Fibroblast of villous mesenchyme (primary cell): ENCODE data around the gene DKK3. TPM values are rescaled to one million over a fixed set of nuclear protein-coding genes. Genes with fewer than 3 reads are reported as not detected.

Experiments used
- DNase-seq: peaks from one replicate; pipeline ENCODE4 v3.0.0-alpha.2; 2010; ENCODE audit warnings: low read depth
- H3K4me3 ChIP-seq: 2 replicates; pipeline ENCODE4 v1.5.1; 2011; ENCODE audit warnings: low read depth, mild to moderate bottlenecking, low read length
- total RNA-seq: library from RNA; depleted of rRNA; stranded (reverse); fragments of >200 nt; gene quantifications from 2 replicates; pipeline ENCODE4 v1.2.3, GENCODE V29; 2012
- TF ChIP-seq, protein P1 (sequence below): IDR thresholded peaks from 2 replicates; pipeline ENCODE4 v1.5.1; 2012; ENCODE audit warnings: low read depth, mild to moderate bottlenecking, low read length; ENCODE audit not compliant: insufficient read depth

The DKK3 gene
- total RNA-seq, 1 donor, result 338 TPM

DNA sequence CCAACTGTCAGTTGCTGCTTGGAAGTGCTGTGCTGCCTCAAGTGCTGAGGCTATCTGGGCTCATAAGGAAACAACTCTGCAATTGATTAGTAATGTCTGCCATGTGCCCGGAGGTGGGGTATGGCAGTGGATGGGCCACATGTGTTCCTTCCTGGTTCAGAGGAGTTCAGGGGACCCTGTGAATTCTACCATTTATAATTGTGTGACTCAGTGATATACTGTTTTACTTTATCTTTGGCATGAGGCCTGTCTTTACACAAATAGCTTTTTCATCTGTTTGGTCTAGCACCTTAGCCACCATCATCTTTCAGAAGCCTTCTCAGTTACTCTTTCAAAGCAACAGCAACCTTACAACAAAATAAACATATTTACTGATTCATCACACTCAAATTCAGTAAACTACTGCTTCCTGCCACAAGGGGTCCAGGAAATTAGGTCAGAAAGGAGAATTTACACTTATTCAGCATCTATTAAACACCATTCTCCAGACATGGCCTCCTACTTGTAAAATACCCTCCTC lies 20.9 kb downstream of the DKK3 start:
- TF ChIP-seq, protein P1, sequence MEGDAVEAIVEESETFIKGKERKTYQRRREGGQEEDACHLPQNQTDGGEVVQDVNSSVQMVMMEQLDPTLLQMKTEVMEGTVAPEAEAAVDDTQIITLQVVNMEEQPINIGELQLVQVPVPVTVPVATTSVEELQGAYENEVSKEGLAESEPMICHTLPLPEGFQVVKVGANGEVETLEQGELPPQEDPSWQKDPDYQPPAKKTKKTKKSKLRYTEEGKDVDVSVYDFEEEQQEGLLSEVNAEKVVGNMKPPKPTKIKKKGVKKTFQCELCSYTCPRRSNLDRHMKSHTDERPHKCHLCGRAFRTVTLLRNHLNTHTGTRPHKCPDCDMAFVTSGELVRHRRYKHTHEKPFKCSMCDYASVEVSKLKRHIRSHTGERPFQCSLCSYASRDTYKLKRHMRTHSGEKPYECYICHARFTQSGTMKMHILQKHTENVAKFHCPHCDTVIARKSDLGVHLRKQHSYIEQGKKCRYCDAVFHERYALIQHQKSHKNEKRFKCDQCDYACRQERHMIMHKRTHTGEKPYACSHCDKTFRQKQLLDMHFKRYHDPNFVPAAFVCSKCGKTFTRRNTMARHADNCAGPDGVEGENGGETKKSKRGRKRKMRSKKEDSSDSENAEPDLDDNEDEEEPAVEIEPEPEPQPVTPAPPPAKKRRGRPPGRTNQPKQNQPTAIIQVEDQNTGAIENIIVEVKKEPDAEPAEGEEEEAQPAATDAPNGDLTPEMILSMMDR, result peak; percentile 50
- DNase-seq, result peak; percentile 70
- H3K4me3 ChIP-seq, result no peak overlapping the region

DNA sequence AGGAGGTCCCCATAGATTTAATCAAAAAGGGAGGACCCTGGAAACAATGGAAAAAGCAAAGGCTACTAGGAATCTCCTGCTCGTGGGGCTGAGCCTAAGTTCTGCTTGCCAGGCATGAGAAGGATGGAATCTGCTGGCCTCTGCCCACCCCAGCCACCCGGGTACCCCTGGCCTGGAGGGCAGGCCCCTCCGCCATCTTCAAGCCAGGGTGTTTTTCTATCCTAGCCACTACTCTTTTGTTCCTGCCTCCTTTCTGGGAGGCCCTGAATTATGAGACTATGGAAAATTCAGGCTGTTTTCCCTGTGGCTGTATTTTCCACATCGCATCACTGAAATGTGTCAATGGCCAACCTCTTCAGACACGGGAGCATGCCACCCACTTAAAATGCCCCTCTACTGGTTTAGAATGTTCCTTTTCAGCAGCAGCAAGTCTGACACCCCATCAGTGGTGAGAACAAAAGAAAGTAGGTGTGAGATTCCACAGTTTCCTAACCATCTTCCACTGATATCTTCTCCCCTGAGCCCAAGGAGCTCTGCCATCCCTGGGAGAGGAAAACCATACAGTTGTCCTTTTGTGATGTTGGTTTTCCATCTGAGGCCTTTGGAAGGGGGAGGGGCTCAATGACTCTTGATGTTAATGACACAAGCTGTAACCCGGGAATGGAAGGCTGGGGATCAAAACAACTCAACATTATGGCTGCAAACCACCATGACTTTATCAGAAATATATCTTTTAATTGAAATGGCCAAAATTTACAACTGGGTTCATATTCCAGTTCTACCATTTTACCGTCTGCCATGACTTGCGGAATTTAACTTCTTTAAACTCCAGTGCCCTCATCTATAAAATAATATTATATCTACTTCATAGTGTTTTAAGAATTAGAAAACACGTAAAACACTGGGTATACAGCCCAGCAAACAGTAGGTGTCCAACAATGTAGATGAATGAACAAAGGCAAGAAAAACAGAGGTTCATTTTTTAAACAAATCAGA lies 22.2 kb downstream of the DKK3 start:
- no peak for DNase-seq
- H3K4me3 ChIP-seq, result no peak overlapping the region
- TF ChIP-seq, protein P1, result no peak

DNA sequence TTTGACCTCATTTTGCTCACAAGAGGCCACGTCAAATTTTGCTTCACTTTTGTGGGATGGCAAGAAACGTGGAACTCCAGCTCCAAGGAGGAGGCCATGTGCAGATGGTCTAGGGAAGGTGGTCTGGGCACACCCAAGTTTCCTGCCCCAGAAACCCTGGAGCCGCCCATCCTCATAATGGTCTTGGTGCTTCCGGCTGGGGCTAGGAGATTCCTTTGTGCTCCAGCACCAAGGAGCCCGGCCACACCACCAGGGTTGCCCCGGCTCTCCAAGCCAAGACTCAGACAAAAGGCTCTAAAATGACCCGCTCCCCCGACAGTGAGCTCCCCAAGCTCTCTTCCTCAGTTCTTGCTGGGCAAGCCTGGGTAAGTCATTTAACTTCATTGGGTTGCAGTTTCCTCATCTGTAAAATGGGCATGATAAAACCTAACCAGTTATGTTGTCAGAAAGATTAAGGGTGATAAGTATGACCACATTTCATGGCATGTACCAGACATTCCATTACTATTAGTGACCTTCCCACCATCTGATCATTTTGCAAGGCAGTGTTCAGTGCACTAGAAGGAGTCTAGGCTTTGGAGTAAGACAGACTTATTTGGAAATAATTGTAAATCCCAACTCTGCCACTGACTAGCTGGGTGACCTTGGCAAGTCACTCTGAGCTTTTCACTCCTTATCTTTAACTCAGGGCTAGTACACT lies 23.3 kb downstream of the DKK3 start:
- TF ChIP-seq, protein P1, result no peak
- no peak overlapping the region for H3K4me3 ChIP-seq
- peak; percentile 72 for DNase-seq

DNA sequence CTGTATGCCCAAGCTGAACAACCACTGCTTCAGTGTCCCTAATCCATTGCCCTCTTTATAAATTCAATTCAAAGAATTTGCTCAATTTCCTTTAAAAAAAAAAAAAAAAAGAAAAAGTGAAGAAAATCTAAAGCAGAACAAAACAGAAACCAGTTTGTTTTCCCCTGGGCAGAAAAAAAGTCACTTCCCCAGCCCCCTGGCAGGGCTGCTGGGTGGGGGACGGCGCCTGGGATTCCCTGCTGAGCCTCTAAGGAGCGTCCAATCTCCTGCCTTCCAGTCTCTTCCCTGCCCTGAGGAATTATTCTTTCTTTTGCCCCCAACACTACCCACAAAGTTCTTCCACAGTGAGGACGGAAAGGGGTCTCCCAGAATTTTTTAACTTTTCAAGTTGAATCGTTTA lies 23.9 kb downstream of the DKK3 start:
- DNase-seq, result no peak
- TF ChIP-seq, protein P1, result no peak
- H3K4me3 ChIP-seq, result no peak overlapping the region

DNA sequence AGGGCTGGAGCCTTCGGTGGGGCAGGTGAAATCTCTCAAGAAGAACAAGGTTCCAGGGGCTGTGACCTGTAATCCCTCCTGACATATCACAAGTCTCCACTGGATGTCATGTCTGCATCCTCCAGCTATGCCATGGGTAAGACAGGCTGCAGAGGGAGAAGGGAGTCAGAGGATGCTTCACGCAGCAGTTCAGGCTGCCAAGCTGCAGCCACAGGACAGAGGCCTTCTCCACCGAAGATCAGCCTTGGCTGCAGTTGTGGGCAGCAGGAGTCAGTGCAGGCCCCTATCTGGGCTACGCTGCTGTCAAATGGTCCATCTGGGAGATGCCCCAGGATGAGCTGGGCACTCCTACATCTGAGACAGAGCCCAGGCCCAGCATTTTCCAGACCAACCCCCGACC lies 25.0 kb downstream of the DKK3 start:
- H3K4me3 ChIP-seq, result no peak overlapping the region
- TF ChIP-seq, protein P1, result no peak
- DNase-seq, result no peak

DNA sequence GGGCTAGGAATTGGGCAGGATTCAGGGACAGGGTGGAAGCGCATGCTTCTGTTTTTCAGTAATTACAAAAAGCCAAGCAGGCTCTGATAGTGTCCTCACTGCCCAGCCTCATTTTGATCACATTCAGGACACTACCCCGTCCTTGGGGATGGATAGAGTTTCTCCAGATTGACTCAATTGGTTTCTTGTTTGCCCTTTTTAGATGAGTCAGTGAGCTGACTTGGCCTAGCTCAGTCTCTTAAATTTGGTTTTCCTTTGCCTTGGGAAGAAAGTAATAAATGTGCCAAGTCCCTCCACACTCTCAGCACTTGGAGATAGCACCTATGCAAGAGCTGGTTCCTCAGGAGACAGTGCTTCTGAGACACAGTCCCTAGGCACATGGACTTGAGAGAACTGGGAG lies 25.5 kb downstream of the DKK3 start:
- TF ChIP-seq, protein P1, result no peak
- DNase-seq, result peak; percentile 63
- H3K4me3 ChIP-seq, result no peak overlapping the region
